Measurements from ENCODE around the gene USP15. TPM values are rescaled to one million over a fixed set of nuclear protein-coding genes. Genes with fewer than 3 reads are reported as not detected.

The USP15 gene
- total and polyA plus RNA-seq, 7 experiments from 2014 or later = 72.5 to 224 (median 175) TPM

Other genes with a start within 250 kb of the USP15 start
- 10 to 100 TPM; 50.0 to 96.3 (median 76.0) TPM for gene MON2, start 206.4 kb downstream of the USP15 start, total RNA-seq
- 10 to 100 TPM; 18.2 to 18.7 TPM for gene MON2, start 206.4 kb downstream of the USP15 start, polyA plus RNA-seq

Measured in naive thymus-derived CD4-positive, alpha-beta T cell (primary cell).